Endothelial cell of umbilical vein (primary cell): ENCODE data around the gene PCDHGA10. TPM values are rescaled to one million over a fixed set of nuclear protein-coding genes. Genes with fewer than 3 reads are reported as not detected.
A peak's percentile ranks its signal among the peaks of the same experiment; 100 is the strongest.
"Not testable (repeated sequence)": the region's sequence is repeated elsewhere in the genome, so short reads cannot be mapped to it uniquely, and the experiment has no call there.

Source experiments
- BruUV-seq: library from RNA; stranded (reverse); fragments of 400-500 nt; replicated peaks from 2 replicates; lab custom pipeline; 2021; lab: Mats Ljungman, UMichigan
- CTCF ChIA-PET: fragments of 300-600, 350-600 bp; sonication (Branson Sonifier 250); formaldehyde crosslinking; loops from one replicate; lab custom pipeline; 2021; ENCODE audit warnings: antibody characterized with exemption, inconsistent platforms; lab: Charles Lee
- POLR2A ChIA-PET: fragments of 300-600, 350-600 bp; sonication (Branson Sonifier 250); formaldehyde crosslinking; loops from one replicate; lab custom pipeline; 2021; ENCODE audit warnings: antibody characterized with exemption, inconsistent platforms; lab: Charles Lee
- DNase-seq: peaks from one replicate; pipeline ENCODE4 v3.0.0-alpha.2; 2011; ENCODE audit warnings: low read depth, low spot score
- FAIRE-seq: peaks from 2 replicates; lab custom pipeline; 2011; peaks lifted over from hg19 to GRCh38; lab: Jason Lieb, UNC
- H2AFZ ChIP-seq: 2 replicates; pipeline ENCODE4 v1.6.0; 2012; ENCODE audit warnings: low read depth, low read length, control low read depth, inconsistent platforms
- H3K27ac ChIP-seq: 2 replicates; pipeline ENCODE4 v1.5.1; 2011; ENCODE audit warnings: low read depth, mild to moderate bottlenecking, control low read depth, low read length, moderate library complexity; ENCODE audit not compliant: insufficient read depth
- H3K27me3 ChIP-seq, 2 experiments: 2 replicates each; pipeline versions ENCODE4 v1.6.0 to v1.6.1; 2011; ENCODE audit warnings: low read length in 2 of 2, mixed read lengths in 1 of 2; ENCODE audit not compliant: control insufficient read depth in 2 of 2, insufficient read depth in 2 of 2
- H3K36me3 ChIP-seq, 2 experiments: 2 replicates in 1 of 2; 3 replicates in 1 of 2; pipeline ENCODE4 v1.5.1; 2011; ENCODE audit warnings: low read length in 2 of 2, mild to moderate bottlenecking in 1 of 2, moderate library complexity in 1 of 2; ENCODE audit not compliant: control insufficient read depth in 2 of 2, insufficient read depth in 2 of 2; ENCODE audit errors: extremely low read depth in 1 of 2
- H3K4me1 ChIP-seq: 3 replicates; pipeline ENCODE4 v1.5.1; 2011; ENCODE audit warnings: mild to moderate bottlenecking, low read length; ENCODE audit not compliant: control insufficient read depth, insufficient read depth; ENCODE audit errors: extremely low read depth
- H3K4me2 ChIP-seq: 2 replicates; pipeline ENCODE4 v1.6.1; 2011; ENCODE audit warnings: low read length, control low read depth, mixed read lengths; ENCODE audit not compliant: insufficient read depth
- H3K4me3 ChIP-seq, 3 experiments: fragments of 200-600 bp in 1 of 3; sonication (generic), shearing (Covaris generic) in 1 of 3; replicated peaks in 1 of 3; 2 replicates each; pipeline ENCODE4 v1.5.1; 2011 to 2016; ENCODE audit warnings: control low read depth in 3 of 3, low read length in 3 of 3, mild to moderate bottlenecking in 2 of 3, inconsistent platforms in 1 of 3, low read depth in 1 of 3, moderate library complexity in 1 of 3; ENCODE audit not compliant: insufficient read depth in 1 of 3
- H3K79me2 ChIP-seq: 2 replicates; pipeline ENCODE4 v1.6.0; 2012; ENCODE audit warnings: low read length, inconsistent platforms; ENCODE audit not compliant: control insufficient read depth, insufficient read depth
- H3K9ac ChIP-seq: replicated peaks from 2 replicates; pipeline ENCODE3; 2011; ENCODE audit warnings: low read length, control low read depth; ENCODE audit not compliant: insufficient read depth; ENCODE audit errors: extremely low read depth
- H3K9me1 ChIP-seq: replicated peaks from 3 replicates; pipeline ENCODE4 v1.6.0; 2011; ENCODE audit warnings: mild to moderate bottlenecking, low read length; ENCODE audit not compliant: control insufficient read depth, insufficient read depth; ENCODE audit errors: extremely low read depth
- H3K9me3 ChIP-seq: replicated peaks from 2 replicates; pipeline ENCODE4 v1.5.1; 2012; ENCODE audit warnings: low read length, inconsistent platforms; ENCODE audit not compliant: control insufficient read depth, insufficient read depth
- H4K20me1 ChIP-seq: replicated peaks from 2 replicates; pipeline ENCODE3; 2011; ENCODE audit warnings: mild to moderate bottlenecking, low read length; ENCODE audit not compliant: control insufficient read depth, insufficient read depth; ENCODE audit errors: extremely low read depth
- CTCF ChIP-seq, 2 donors: IDR thresholded peaks; 1 replicate in 1 of 2; 2 replicates in 1 of 2; pipeline ENCODE4 v1.5.1; 2011; ENCODE audit warnings: low read length in 2 of 2, mild to moderate bottlenecking in 2 of 2, moderate library complexity in 2 of 2, control low read depth in 1 of 2, inconsistent platforms in 1 of 2, low read depth in 1 of 2; ENCODE audit not compliant: insufficient read depth in 1 of 2; ENCODE audit errors: extremely low read depth in 1 of 2
- EZH2 ChIP-seq: IDR thresholded peaks from 2 replicates; pipeline ENCODE4 v1.6.1; 2012; ENCODE audit warnings: borderline replicate concordance, low read depth, mild to moderate bottlenecking, moderate library complexity, low read length, inconsistent platforms; ENCODE audit not compliant: severe bottlenecking
- GATA2 ChIP-seq: IDR thresholded peaks from 2 replicates; pipeline ENCODE4 v1.7.0; 2011; ENCODE audit warnings: low read depth, mild to moderate bottlenecking, moderate library complexity, mixed read lengths, low read length; ENCODE audit not compliant: insufficient read length, insufficient read depth
- dilution Hi-C: fragments of 300-500 bp; cut with MboI; formaldehyde crosslinking; loops from one replicate; pipeline ENCODE4 v1.15.0; 2019; ENCODE audit warnings: low sequenced_read_pairs; ENCODE audit not compliant: extremely low pct_ligation_motif_present
- intact Hi-C: fragments of 100-400 bp; cut with micrococcal nuclease; formaldehyde crosslinking; loops from one replicate; pipeline ENCODE4 v1.10.0; 2022
- polyA plus RNA-seq, 4 experiments: library from polyadenylated mRNA; depleted of rRNA in 3 of 4; stranded (reverse) in 3 of 4; unstranded in 1 of 4; fragments of >200 nt; gene quantifications; 2 replicates each; pipeline versions ENCODE4 v1.2.1 to v1.2.3, GENCODE V29; 2011 to 2012; ENCODE audit warnings: missing spikeins in 1 of 4
- total RNA-seq: library from RNA; stranded (reverse); gene quantifications from 2 replicates; pipeline ENCODE4 v1.2.3, GENCODE V29; 2021

Gene PCDHGA10
- total and polyA plus RNA-seq, 2 donors (not counting 3 experiments of a cell fraction or from before 2014, with no cell fraction given), result 3.6 to 4.4 TPM

GRCh38 chr5:141375444-141376155 is 37.2 kb upstream of the PCDHGA10 start:
- H3K36me3 ChIP-seq, FAIRE-seq, DNase-seq, intact Hi-C loops, BruUV-seq, dilution Hi-C loops, H3K9ac ChIP-seq, H3K4me1 ChIP-seq, H4K20me1 ChIP-seq, H3K9me3 ChIP-seq, H3K79me2 ChIP-seq, H2AFZ ChIP-seq, POLR2A ChIA-PET, H3K4me2 ChIP-seq, H3K9me1 ChIP-seq, H3K27ac ChIP-seq, H3K4me3 ChIP-seq: not testable (repeated sequence)
- H3K27me3 ChIP-seq, result peaks cover 30 to 67% of the 10 kb centered on the region in 2 experiments
- TF ChIP-seq EZH2, result peak; percentile 9
- CTCF ChIA-PET, result interaction anchor here (1.4 to 3.2 kb wide), 3 partner anchors 7 to 188 kb away, joined by 4 to 41 read pairs (median 10); partner anchors contain the start of gene PCDHGA7

GRCh38 chr5:141382469-141383294 is 30.1 kb upstream of the PCDHGA10 start, which contains the start of gene PCDHGA7:
Gene PCDHGA7, plus strand, starts transcription at chr5:141382742. Its CDS starts 158 bp downstream, at chr5:141382900.
- Histone ChIP-seq H2AFZ (peak within 1 kb of the TSS; percentile 56), H3K9ac (no peak within 1 kb of the TSS), H3K9me1 (no peaks in the 10 kb centered on the region), H4K20me1 (no peaks in the 10 kb centered on the region), H3K27ac (no peak within 1 kb of the TSS), H3K4me1 (no peaks in the 10 kb centered on the region), H3K79me2 (no peaks in the 10 kb centered on the region), H3K4me3 (peak within 1 kb of the TSS in 2 of 3 experiments; percentile 11 to 39), H3K27me3 (peaks cover 29 to 61% of the 10 kb centered on the region in 2 experiments), H3K9me3 (no peaks in the 10 kb centered on the region), H3K4me2 (peak within 1 kb of the TSS; percentile 22), H3K36me3 (no peaks in the 10 kb centered on the region)
- FAIRE-seq, result peak; percentile 76
- dilution Hi-C loops (no loop called here), intact Hi-C loops (no loop called here)
- POLR2A ChIA-PET, result no interaction called here
- no TSS peak for BruUV-seq
- peak; percentile 34 for DNase-seq
- TF ChIP-seq GATA2 (no peak), EZH2 (peak; percentile 44), CTCF (IDR thresholded peaks at IDR 0.05; ENCODE audit: extremely low read depth in 1 of 2, insufficient read depth in 1 of 2, low read depth in 1 of 2, low read length in 2 of 2) (peak; percentile 26 to 35)
- CTCF ChIA-PET, result interaction anchor here (0.8 to 3.6 kb wide), 12 partner anchors 9 to 185 kb away, joined by 3 to 21 read pairs (median 6); partner anchors contain the start of genes PCDHGA1, PCDHGA11, PCDHGA12 and PCDHGA2
